HT1080 (cell line): Measurements from ENCODE around the gene TMSB15C. TPM values are rescaled to one million over a fixed set of nuclear protein-coding genes. Genes with fewer than 3 reads are reported as not detected.

Experiments
- DNase-seq: peaks from one replicate; pipeline ENCODE4 v3.0.0-alpha.2; 2015; ENCODE audit warnings: low read depth
- total RNA-seq: library from RNA; depleted of rRNA; stranded (reverse); fragments of >200 nt; shearing (Covaris generic); gene quantifications from 2 replicates; pipeline ENCODE4 v1.2.3, GENCODE V29; 2014; rRNA removed

Gene TMSB15C
- total RNA-seq, 1 experiment from 2014 or later: 0.35 TPM

DNA sequence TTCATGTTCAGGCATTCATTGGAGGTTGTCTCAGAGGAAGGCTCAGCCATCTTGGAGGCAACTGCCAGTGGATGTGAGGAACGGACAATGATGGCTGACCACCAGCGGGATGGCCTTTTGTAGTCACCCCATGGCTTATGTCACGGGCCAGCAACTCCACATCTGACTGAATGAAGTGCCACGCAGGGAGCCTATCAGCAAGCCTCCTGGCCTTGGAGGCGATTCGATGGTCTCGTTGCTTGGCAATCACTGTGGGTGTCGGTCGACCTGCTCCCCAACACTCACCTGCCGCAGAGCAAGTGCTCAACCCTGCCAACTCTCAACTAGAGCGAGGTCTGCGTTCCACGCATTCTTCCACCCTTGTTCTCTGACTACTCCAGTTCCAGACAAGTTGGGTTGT is 28.9 kb downstream of the TMSB15C start:
- no peak for DNase-seq

DNA sequence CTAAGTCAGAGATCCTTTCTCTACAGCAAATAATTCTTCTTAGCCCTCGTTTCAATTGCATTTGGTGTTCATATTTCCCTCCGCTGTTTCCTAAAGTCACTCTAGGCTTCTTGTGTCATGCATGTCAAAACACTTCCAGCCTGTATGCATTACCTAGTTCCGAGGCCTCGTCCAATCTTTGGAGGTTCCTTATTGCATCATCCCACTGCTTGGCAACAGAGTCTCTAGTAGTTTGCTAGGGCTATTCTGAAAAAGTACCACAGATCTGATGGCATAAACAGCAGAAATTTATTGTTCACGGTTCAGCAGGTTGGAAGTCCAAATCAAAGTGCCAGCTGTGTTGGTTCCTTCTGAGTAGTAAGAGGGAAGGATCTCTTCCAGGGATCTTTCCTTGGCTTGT is 30.4 kb downstream of the TMSB15C start:
- no peak for DNase-seq

DNA sequence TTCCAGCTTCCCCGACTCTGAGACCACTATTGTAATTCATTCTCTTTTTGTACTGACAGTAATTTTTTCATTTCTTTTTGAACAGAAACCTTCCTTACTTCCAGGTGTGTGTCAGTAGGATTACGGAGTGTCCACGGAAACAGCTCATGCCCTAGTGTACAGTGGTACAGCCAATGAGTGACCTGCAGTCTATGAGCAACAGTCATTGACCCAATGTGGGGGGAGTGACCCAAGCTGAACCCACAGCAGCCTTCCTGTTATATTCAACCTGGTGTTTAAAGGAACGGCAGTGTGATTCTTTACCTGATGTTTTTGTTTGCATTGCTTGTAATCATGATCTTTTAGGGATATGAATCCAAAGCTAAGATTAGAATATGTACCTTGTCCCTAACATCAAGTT is 35.0 kb downstream of the TMSB15C start:
- DNase-seq: no peak

DNA sequence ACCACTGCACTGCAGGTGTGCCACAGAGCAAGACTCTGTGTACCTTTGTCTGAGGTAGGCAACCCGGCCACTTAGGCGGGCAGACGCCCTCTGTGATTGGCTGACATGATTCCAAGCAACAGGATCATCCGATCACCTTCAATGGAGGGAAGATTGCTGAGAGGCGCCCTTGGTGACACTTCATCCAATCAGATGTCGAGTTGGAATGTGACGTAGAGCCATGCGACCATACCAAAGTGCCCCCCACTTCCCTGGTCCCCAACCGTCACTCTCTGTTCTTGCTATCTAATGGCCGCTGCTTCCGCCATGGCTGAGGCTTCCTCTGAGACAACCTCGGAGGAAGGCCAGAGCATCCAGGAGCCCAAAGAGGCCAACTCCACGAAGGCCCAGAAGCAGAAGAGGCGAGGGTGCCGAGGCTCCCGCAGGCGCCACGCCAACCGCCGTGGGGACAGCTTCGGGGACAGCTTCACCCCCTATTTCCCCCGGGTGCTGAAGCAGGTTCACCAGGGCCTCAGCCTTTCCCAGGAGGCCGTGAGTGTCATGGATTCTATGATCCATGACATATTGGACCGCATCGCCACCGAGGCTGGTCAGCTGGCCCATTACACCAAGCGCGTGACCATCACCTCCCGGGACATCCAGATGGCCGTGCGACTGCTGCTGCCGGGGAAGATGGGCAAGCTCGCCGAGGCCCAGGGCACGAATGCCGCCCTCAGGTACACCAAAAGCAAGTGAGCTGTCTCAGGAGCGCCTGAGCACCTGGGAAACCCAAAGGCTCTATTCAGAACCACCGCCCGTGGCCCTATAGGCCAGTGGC is 36.1 kb downstream of the TMSB15C start, which contains the start of gene H2BW2:
Gene H2BW2 (plus strand): TSS at position 268 of the 817 bp plus-strand sequence. CDS start 39 bp downstream, at position 307.
- no peak for DNase-seq

Other genes starting within 250 kb of the TMSB15C start
- 0.63 and 0.68 TPM in 2 replicates for gene RAB9B, start 244.0 kb downstream of the TMSB15C start, total RNA-seq
- gene TMSB15B, start 113.6 kb downstream of the TMSB15C start, total RNA-seq: 2.5 and 4.3 TPM in 2 replicates
- not detected in 2 replicates for gene H2BW1, start 62.5 kb downstream of the TMSB15C start, total RNA-seq
- gene H2BW2, start 36.3 kb downstream of the TMSB15C start, total RNA-seq: not detected in 2 replicates
- gene ZCCHC18, start 36.3 kb upstream of the TMSB15C start, total RNA-seq: 0.94 and 1.2 TPM in 2 replicates
- gene SLC25A53, start 80.8 kb upstream of the TMSB15C start, total RNA-seq: 6.9 and 12.6 TPM in 2 replicates
- gene FAM199X, start 90.2 kb upstream of the TMSB15C start, total RNA-seq: 29.0 and 30.9 TPM in 2 replicates
- 0.11 TPM in 1 of 2 replicates, not detected in the other for gene ESX1, start 178.7 kb upstream of the TMSB15C start, total RNA-seq